Posterior vena cava (tissue), 2 donors: Measurements from ENCODE around the gene PLA2G2C. TPM values are rescaled to one million over a fixed set of nuclear protein-coding genes. Genes with fewer than 3 reads are reported as not detected.

Experiments
- DNase-seq: peaks from one replicate; pipeline ENCODE4 v3.0.0-alpha.2; 2020; ENCODE audit warnings: low spot score
- intact Hi-C, 2 donors: fragments of 100-400 bp; cut with DNase I; formaldehyde crosslinking; loops; one replicate each; pipeline versions ENCODE4 v1.14.1 to v1.14.2; 2022 to 2023
- total RNA-seq, 2 donors: library from RNA; stranded (reverse); fragmentation: NEBNext Ultra II Directional; extraction: Animal tissue kit (Norgen Biotek cat#: 25700); gene quantifications; one replicate each; pipeline ENCODE4 v1.2.1, GENCODE V29; 2021
- donor health status: DM: yes; HTN: yes; CAD: no.
- donor health status: DM: yes; HTN: yes; CAD: no.

The PLA2G2C gene
- total RNA-seq, 2 donors from 2014 or later: 0.14 to 0.24 TPM

- intact Hi-C loops: no loop called here
- no peak for DNase-seq
These were observed 19.2 kb downstream of the PLA2G2C start for GRCh38 chr1:20167126-20167525.

- intact Hi-C loops: no loop called here
- no peak for DNase-seq
These were observed 20.3 kb downstream of the PLA2G2C start for GRCh38 chr1:20166051-20166450.

- intact Hi-C loops: no loop called here
- no peak for DNase-seq
These were observed 20.8 kb downstream of the PLA2G2C start for GRCh38 chr1:20165522-20165951.

GRCh38 chr1:20164694-20165202 is 21.6 kb downstream of the PLA2G2C start:
- intact Hi-C loops: no loop called here

GRCh38 chr1:20160034-20160433 is 26.3 kb downstream of the PLA2G2C start:
- intact Hi-C loops: no loop called here
- no peak for DNase-seq

More at GRCh38 chr1:20164694-20165202, 21.6 kb downstream of the PLA2G2C start:
- peak; percentile 87 for DNase-seq

GRCh38 chr1:20158358-20159070 is 27.8 kb downstream of the PLA2G2C start:
- peak; percentile 46 for DNase-seq
- intact Hi-C loops: no loop called here

GRCh38 chr1:20154301-20154831 is 32.0 kb downstream of the PLA2G2C start:
- intact Hi-C loops: loop anchor here (5.0 kb wide), 2 partner anchors 177 to 232 kb away; partner anchors contain the start of genes PLA2G2A (in 1 of the 2) and PLA2G2E (in 1 of the 2)
- peak; percentile 76 for DNase-seq

GRCh38 chr1:20153000-20153418 is 33.3 kb downstream of the PLA2G2C start:
- DNase-seq: peak; percentile 87
- intact Hi-C loops: loop anchor here (2.0 to 5.0 kb wide), 3 partner anchors 176 to 234 kb away; partner anchors contain the start of genes PLA2G2A (in 1 of the 2) and PLA2G2E (in 1 of the 2)

- no peak for DNase-seq
- intact Hi-C loops: loop anchor here (2.0 to 5.0 kb wide), 3 partner anchors 175 to 234 kb away; partner anchors contain the start of genes PLA2G2A (in 1 of the 2) and PLA2G2E (in 1 of the 2)
These were observed 33.8 kb downstream of the PLA2G2C start for GRCh38 chr1:20152599-20152930.

- intact Hi-C loops: loop anchor here (2.0 to 5.0 kb wide), 3 partner anchors 175 to 233 kb away; partner anchors contain the start of genes PLA2G2A (in 1 of the 2) and PLA2G2E (in 1 of the 2)
- peak; percentile 96 for DNase-seq
These were observed 34.3 kb downstream of the PLA2G2C start for GRCh38 chr1:20151906-20152598.

- intact Hi-C loops: loop anchor here (5.0 kb wide), 2 partner anchors 174 to 229 kb away; partner anchors contain the start of genes PLA2G2A (in 1 of the 2) and PLA2G2E (in 1 of the 2)
- peak; percentile 49 for DNase-seq
These were observed 35.3 kb downstream of the PLA2G2C start for GRCh38 chr1:20150969-20151368.

GRCh38 chr1:20150326-20150705 is 36.0 kb downstream of the PLA2G2C start:
- DNase-seq: no peak
- intact Hi-C loops: loop anchor here (5.0 kb wide), 2 partner anchors 173 to 228 kb away; partner anchors contain the start of genes PLA2G2A (in 1 of the 2) and PLA2G2E (in 1 of the 2)

- peak; percentile 66 for DNase-seq
- intact Hi-C loops: loop anchor here (5.0 kb wide), 2 partner anchors 172 to 227 kb away; partner anchors contain the start of genes PLA2G2A (in 1 of the 2) and PLA2G2E (in 1 of the 2)
These were observed 36.6 kb downstream of the PLA2G2C start for GRCh38 chr1:20149601-20150325.

GRCh38 chr1:20148571-20149500 is 37.5 kb downstream of the PLA2G2C start:
- intact Hi-C loops: no loop called here
- peak; percentile 66 for DNase-seq

- intact Hi-C loops: no loop called here
- peak; percentile 65 for DNase-seq
These were observed 38.3 kb downstream of the PLA2G2C start for GRCh38 chr1:20147846-20148570.

- peak; percentile 74 for DNase-seq
These were observed 42.4 kb downstream of the PLA2G2C start for GRCh38 chr1:20143734-20144565.

More at GRCh38 chr1:20143734-20144565, 42.4 kb downstream of the PLA2G2C start:
- intact Hi-C loops: no loop called here
